Endothelial cell (in vitro differentiated cells): Measurements from ENCODE around the gene PTPRM. TPM values are rescaled to one million over a fixed set of nuclear protein-coding genes. Genes with fewer than 3 reads are reported as not detected.

Source experiments
- DNase-seq: peaks from one replicate; pipeline ENCODE4 v3.0.0; 2021; ENCODE audit warnings: low spot score
- H3K27ac Mint-ChIP-seq: one replicate; pipeline ENCODE4 v1.8.0; 2021; ENCODE audit warnings: mixed read lengths, inconsistent platforms; ENCODE audit not compliant: unreplicated experiment
- H3K27me3 Mint-ChIP-seq: one replicate; pipeline ENCODE4 v1.8.0; 2021; ENCODE audit warnings: mild to moderate bottlenecking, moderate library complexity, mixed read lengths, inconsistent platforms; ENCODE audit not compliant: unreplicated experiment
- H3K36me3 Mint-ChIP-seq: one replicate; pipeline ENCODE4 v1.8.0; 2021; ENCODE audit warnings: mild to moderate bottlenecking, low read depth, mixed read lengths, inconsistent platforms; ENCODE audit not compliant: unreplicated experiment
- H3K4me1 Mint-ChIP-seq: one replicate; pipeline ENCODE4 v1.8.0; 2021; ENCODE audit warnings: mild to moderate bottlenecking, mixed read lengths, inconsistent platforms; ENCODE audit not compliant: unreplicated experiment
- H3K4me3 Mint-ChIP-seq: one replicate; pipeline ENCODE4 v1.8.0; 2021; ENCODE audit warnings: mild to moderate bottlenecking, mixed read lengths, inconsistent platforms; ENCODE audit not compliant: unreplicated experiment
- H3K9me3 Mint-ChIP-seq: one replicate; pipeline ENCODE4 v1.8.0; 2021; ENCODE audit warnings: mixed read lengths, inconsistent platforms; ENCODE audit not compliant: unreplicated experiment
- total RNA-seq: library from RNA; stranded (reverse); fragmentation: NEBNext Ultra II Directional; extraction: Animal tissue kit (Norgen Biotek cat#: 25700); gene quantifications from one replicate; pipeline ENCODE4 v1.2.1, GENCODE V29; 2021; ENCODE audit not compliant: unreplicated experiment
- TF ChIP-seq, protein P1 (sequence below): fragments of 200-600 bp; sonication (generic); IDR thresholded peaks from one replicate; pipeline ENCODE4 v1.5.0; 2021; ENCODE audit warnings: antibody characterized with exemption; ENCODE audit not compliant: unreplicated experiment

The PTPRM gene
- total RNA-seq, 1 donor from 2014 or later = 284 TPM

DNA sequence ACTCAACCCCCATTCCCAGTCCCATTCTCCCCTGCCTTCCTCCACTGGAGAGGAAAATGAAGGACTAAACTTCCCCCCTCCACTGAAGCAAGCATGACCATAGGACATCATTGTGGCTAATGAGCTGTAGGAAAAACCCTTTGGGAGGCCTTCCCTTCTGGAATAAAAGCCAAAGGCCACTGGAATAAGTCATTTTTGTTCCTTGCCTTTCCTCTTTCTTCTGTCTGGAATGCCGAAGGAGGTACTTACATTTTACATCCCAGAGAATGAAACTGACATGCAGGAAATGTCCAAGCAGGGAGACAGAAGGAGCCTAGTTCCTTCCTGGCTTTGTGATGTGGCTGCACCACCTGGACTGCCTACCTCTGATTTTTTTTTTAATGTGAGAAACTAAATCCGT lies 9.1 kb upstream of the PTPRM start:
- TF ChIP-seq, protein P1, sequence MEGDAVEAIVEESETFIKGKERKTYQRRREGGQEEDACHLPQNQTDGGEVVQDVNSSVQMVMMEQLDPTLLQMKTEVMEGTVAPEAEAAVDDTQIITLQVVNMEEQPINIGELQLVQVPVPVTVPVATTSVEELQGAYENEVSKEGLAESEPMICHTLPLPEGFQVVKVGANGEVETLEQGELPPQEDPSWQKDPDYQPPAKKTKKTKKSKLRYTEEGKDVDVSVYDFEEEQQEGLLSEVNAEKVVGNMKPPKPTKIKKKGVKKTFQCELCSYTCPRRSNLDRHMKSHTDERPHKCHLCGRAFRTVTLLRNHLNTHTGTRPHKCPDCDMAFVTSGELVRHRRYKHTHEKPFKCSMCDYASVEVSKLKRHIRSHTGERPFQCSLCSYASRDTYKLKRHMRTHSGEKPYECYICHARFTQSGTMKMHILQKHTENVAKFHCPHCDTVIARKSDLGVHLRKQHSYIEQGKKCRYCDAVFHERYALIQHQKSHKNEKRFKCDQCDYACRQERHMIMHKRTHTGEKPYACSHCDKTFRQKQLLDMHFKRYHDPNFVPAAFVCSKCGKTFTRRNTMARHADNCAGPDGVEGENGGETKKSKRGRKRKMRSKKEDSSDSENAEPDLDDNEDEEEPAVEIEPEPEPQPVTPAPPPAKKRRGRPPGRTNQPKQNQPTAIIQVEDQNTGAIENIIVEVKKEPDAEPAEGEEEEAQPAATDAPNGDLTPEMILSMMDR = no peak
- H3K4me1 Mint-ChIP-seq = peaks cover 59% of the 10 kb centered on the region
- H3K36me3 Mint-ChIP-seq = no peaks in the 10 kb centered on the region
- no peak overlapping the region for H3K4me3 Mint-ChIP-seq
- no peak for DNase-seq
- peak overlapping the region; percentile 87 for H3K27ac Mint-ChIP-seq
- H3K9me3 Mint-ChIP-seq = no peaks in the 10 kb centered on the region
- no peaks in the 10 kb centered on the region for H3K27me3 Mint-ChIP-seq

DNA sequence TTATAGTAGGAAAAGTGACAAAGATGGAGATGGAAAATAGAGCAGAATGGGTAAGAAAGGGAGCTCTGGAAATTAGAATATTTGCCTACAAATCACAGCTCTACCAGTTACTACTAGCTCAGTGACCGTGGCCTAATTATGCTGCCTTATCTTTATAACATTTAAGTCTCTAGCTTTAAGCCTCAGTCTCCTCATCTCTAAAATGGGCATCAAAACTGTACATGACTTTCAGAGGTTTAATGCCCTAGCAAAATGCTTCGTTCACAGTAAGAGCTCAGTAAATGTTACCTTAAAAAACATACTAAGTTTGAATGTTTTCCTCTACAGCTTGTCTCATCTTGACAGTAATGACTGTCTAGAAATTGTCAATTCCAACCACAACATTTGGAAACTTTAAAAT lies 8.3 kb upstream of the PTPRM start:
- TF ChIP-seq, protein P1 = no peak
- Mint-ChIP-seq H3K27me3 (no peaks in the 10 kb centered on the region), H3K9me3 (no peaks in the 10 kb centered on the region), H3K4me3 (no peak overlapping the region), H3K27ac (peak overlapping the region; percentile 87), H3K4me1 (peaks cover 59% of the 10 kb centered on the region), H3K36me3 (no peaks in the 10 kb centered on the region)
- no peak for DNase-seq

DNA sequence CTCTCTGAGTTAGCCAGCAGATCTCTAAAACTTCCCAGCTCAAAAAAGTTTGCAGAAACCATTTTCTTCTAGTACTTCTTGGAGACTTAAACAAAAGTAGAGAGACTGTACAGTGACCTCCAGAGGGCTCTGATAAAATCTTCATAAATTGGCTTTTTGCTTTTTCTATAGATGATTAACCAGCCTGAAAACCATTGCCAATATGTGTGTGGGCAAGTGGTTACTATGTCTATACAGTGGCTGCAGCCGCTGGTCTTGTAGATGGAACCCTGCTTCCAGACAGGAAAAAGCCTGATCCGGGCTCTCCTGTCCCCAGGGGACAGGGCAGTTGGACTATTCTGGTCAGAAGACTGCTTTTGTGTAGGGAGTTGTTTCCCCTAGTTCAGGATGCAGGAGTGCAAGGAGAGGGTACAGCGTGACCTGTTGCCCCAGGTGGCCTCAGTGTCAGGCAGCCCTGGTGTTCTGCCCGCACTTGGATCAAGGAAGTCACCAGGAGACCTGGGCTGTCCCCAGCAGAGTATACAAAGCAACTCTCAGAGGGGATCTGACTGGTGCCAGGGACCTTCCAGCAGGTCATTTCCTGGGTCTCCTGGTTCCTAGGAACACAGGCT lies 7.3 kb upstream of the PTPRM start:
- H3K9me3 Mint-ChIP-seq = no peaks in the 10 kb centered on the region
- TF ChIP-seq, protein P1 = no peak

DNA sequence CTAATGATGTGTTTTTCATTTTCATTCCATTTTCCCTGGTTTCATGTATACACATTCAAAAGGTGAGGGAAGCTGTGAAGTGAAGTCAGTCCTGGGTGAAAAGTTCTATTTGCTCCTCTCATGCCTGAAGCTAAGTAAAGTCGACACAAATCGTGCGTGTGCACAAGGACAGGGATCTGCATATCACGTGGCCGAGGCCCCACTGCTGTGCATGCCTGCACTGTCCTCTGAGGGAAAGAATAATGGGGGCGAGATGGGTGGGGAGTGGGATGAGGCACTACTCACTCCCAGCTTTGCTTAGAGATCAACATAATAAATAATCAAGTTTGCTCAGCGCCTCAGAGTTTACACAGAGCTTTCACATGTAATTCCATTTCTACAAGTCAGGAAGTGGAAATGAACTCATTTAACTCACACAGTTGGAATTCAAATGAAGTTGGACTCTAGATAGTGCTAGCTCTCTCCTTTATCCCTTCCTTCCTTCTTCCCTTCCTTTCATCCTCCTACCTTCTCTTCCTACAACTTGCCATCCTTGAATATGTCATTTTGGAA lies 5.1 kb upstream of the PTPRM start:
- peak overlapping the region; percentile 25 for H3K27ac Mint-ChIP-seq
- no peak overlapping the region for H3K4me3 Mint-ChIP-seq
- no peaks in the 10 kb centered on the region for H3K9me3 Mint-ChIP-seq
- TF ChIP-seq, protein P1 = no peak
- no peaks in the 10 kb centered on the region for H3K27me3 Mint-ChIP-seq
- peaks cover 60% of the 10 kb centered on the region for H3K4me1 Mint-ChIP-seq
- no peaks in the 10 kb centered on the region for H3K36me3 Mint-ChIP-seq
- no peak for DNase-seq

More for the DNA sequence above, 7.3 kb upstream of the PTPRM start:
- Mint-ChIP-seq H3K4me1 (peaks cover 59% of the 10 kb centered on the region), H3K27me3 (no peaks in the 10 kb centered on the region), H3K36me3 (no peaks in the 10 kb centered on the region), H3K27ac (peak overlapping the region; percentile 87), H3K4me3 (no peak overlapping the region)
- no peak for DNase-seq

DNA sequence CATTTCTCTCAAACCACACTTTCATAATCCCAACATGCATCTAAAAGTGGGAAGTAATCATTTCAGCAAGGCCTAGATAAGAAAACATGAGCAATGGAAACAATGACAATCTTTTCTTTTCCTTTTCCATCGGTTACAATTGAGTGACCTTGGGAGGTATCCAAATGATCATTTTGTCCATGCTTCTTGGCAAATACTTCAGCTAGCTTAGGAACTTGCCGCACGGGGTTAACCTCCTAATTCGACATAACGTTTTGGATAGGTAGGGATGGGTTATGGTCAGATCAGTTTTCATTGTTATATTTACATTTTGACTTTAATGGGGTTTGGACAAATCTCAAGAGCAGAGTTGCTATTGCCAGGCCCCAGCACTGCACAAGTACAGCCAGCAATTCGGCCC lies 4.6 kb upstream of the PTPRM start:
- H3K9me3 Mint-ChIP-seq = no peaks in the 10 kb centered on the region
- DNase-seq = no peak
- TF ChIP-seq, protein P1 = no peak
- H3K4me1 Mint-ChIP-seq = peaks cover 55% of the 10 kb centered on the region
- H3K36me3 Mint-ChIP-seq = no peaks in the 10 kb centered on the region
- no peak overlapping the region for H3K4me3 Mint-ChIP-seq
- H3K27me3 Mint-ChIP-seq = no peaks in the 10 kb centered on the region
- H3K27ac Mint-ChIP-seq = no peak overlapping the region
